ENCODE data around the gene CBR4. TPM values are rescaled to one million over a fixed set of nuclear protein-coding genes. Genes with fewer than 3 reads are reported as not detected.
A peak's percentile ranks its signal among the peaks of the same experiment; 100 is the strongest.

CBR4 gene
- total RNA-seq, 1 experiment from 2014 or later: 33.6 TPM

- Mint-ChIP-seq H3K27me3 (ENCODE audit: low read depth) (no peaks in the 10 kb centered on the region; the same call in 1 of the 2 replicates), H3K9me3 (no peaks in the 10 kb centered on the region), H3K4me1 (peaks cover 20 to 40% of the 10 kb centered on the region in 2 experiments), H3K27ac (peak overlapping the region; percentile 0 to 46 (median 38); a peak in 3 of 7 replicates), H3K4me3 (no peak overlapping the region), H3K36me3 (ENCODE audit: insufficient read depth in 1 of 3, low read depth in 3 of 3) (no peaks in the 10 kb centered on the region)
- no peaks in the 10 kb centered on the region; the same call in 1 of the 2 replicates for H3K4me1 ChIP-seq (ENCODE audit: insufficient read depth, low read length)
- H3K27ac ChIP-seq (ENCODE audit: insufficient read length, low read depth, low read length): no peak overlapping the region
- H3K23me2 ChIP-seq (ENCODE audit: insufficient read length, low read depth, low read length, poor library complexity, severe bottlenecking): no peaks in the 10 kb centered on the region
- H2AK5ac ChIP-seq (ENCODE audit: insufficient read length, low read length): no peak overlapping the region
- no peak overlapping the region for H2BK120ac ChIP-seq (ENCODE audit: low read depth, low read length, poor library complexity, severe bottlenecking)
- no peak overlapping the region for H2BK5ac ChIP-seq (ENCODE audit: insufficient read length, low read length)
- H3K9me3 ChIP-seq (ENCODE audit: control insufficient read depth, low read depth, low read length): no peaks in the 10 kb centered on the region
- H3T11ph ChIP-seq (ENCODE audit: low read length): no peak overlapping the region
- no peak overlapping the region for H3K23ac ChIP-seq (ENCODE audit: insufficient read length, low read depth, low read length)
- H4K91ac ChIP-seq (ENCODE audit: insufficient read length, low read depth, low read length): no peak overlapping the region
- H3K27me3 ChIP-seq (ENCODE audit: insufficient read depth, low read length): no peaks in the 10 kb centered on the region
- no peak for TF ChIP-seq CTCF (conservative IDR thresholded peaks at IDR 0.05)
- no peaks in the 10 kb centered on the region for H4K20me1 ChIP-seq (ENCODE audit: control insufficient read depth, insufficient read depth, insufficient read length)
- H3K9ac ChIP-seq (ENCODE audit: extremely low read depth, insufficient read length, low read length): no peak overlapping the region
- no peak overlapping the region for H2BK20ac ChIP-seq (ENCODE audit: low read depth, low read length, poor library complexity, severe bottlenecking)
- WGBS (ENCODE audit: extremely low coverage, insufficient read length, low lambda C conversion rate): no CpG with 5 or more reads among the region's 5 CpGs
- no peak for DNase-seq
- no peak overlapping the region for H3K4me2 ChIP-seq (ENCODE audit: insufficient read depth, insufficient read length, low read length)
- no peak overlapping the region for H4K5ac ChIP-seq (ENCODE audit: insufficient read length, low read depth, low read length)
- H4K8ac ChIP-seq (replicated peaks; ENCODE audit: insufficient read length, low read depth, low read length): no peak overlapping the region
- no peak overlapping the region for H3K14ac ChIP-seq (ENCODE audit: insufficient read depth, low read length)
- H2BK15ac ChIP-seq (ENCODE audit: low read depth, low read length): no peak overlapping the region
- H2AFZ ChIP-seq (ENCODE audit: low read length): no peak overlapping the region
- H2BK12ac ChIP-seq (ENCODE audit: insufficient read length, low read depth, low read length): no peak overlapping the region
- H3K18ac ChIP-seq (ENCODE audit: insufficient read length, low read depth, low read length): no peak overlapping the region
- H3K79me2 ChIP-seq (ENCODE audit: insufficient read depth, low read length): no peaks in the 10 kb centered on the region
- H3K4ac ChIP-seq (ENCODE audit: low read depth, low read length): no peak overlapping the region
- H3K56ac ChIP-seq (ENCODE audit: insufficient read length, low read depth, low read length): no peak overlapping the region
- no peaks in the 10 kb centered on the region for H3K79me1 ChIP-seq (ENCODE audit: insufficient read depth, low read depth, low read length, poor library complexity, severe bottlenecking)
Measured at GRCh38 chr4:169017971-169018370, 7.9 kb upstream of the CBR4 start.
